CD4-positive, alpha-beta T cell treated with Interleukin-17A for 4 hours (primary cell): ENCODE measurements around the gene DOCK1.
"Not testable (repeated sequence)": the region's sequence is repeated elsewhere in the genome, so short reads cannot be mapped to it uniquely, and the experiment has no call there.

ENCODE experiments used
- DNase-seq: peaks from one replicate; pipeline ENCODE4 v3.0.0-alpha.2; 2020; ENCODE audit warnings: mixed read lengths

Gene DOCK1

DNA sequence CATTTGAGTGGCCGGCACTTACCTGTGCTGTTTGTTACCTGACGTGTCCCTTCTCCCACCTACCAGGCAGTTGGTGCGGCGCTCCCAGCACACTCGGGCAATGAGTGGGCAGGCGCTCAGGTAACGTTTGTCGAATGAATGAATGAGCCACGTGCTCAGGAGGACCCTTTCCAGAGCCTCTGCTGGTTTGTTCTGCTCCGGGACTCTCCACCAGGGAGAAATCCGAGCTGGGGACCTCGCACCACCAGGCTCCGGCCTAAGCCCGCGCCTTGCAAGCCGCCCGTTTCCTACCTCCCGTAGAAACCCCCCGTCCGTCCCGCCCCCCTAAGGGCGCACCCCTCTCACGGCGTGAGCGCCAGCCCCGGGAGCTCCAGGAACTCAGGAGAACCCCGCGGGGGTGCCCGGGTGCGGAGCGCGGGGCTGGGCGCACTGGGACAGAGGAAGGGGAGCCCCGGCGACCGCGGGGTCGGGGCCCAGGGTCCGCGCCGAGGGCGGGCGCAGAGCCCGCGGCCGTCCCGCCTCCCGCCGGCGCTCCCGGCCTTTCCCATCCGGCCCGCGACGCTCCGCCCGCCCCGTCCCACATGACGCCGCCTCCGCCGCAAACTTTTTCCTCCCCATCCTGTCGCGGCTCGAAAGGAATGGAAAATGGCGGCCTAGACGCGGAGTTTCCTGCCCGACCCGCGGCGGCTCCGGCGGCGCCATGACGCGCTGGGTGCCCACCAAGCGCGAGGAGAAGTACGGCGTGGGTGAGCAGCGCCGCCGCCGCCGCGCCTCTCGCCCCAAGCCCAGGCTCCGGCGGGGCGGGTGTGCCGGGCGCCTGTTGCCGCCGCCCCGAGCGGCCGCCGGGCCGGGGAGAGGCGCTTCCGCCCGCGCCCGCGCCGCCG, at the start of gene DOCK1:
Gene DOCK1, plus strand, starts transcription at position 611 of the 884 bp plus-strand sequence. Its CDS starts 90 bp downstream, at position 701.
- no peak for DNase-seq

DNA sequence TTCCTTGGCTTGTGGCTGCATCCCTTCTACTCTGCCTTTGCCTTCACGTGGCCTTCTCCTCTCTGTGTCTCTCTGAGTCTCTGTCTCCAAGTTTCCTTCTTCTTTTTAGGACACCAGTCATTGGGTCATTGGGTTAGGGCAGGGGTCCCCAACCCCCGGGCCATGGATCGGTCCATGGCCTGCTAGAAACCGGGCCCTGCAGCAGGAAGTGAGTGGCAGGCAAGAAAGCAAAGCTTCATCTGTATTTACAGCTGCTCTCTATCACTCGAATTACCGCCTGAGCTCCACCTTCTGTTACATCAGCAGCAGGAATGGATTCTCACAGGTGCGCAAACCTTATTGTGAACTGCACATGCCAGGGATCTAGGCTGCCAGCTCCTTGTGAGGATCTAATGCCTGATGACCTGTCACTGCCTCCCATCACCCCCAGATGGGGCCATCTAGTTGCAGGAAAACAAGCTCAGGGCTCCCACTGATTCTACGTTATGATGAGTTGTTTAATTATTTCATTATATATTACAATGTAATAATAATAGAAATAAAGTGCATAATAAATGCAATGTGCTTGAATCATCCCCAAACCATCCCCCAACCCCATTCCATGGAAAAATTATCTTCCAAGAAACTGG, 47.9 kb upstream of the DOCK1 start:
- DNase-seq: no peak

DNA sequence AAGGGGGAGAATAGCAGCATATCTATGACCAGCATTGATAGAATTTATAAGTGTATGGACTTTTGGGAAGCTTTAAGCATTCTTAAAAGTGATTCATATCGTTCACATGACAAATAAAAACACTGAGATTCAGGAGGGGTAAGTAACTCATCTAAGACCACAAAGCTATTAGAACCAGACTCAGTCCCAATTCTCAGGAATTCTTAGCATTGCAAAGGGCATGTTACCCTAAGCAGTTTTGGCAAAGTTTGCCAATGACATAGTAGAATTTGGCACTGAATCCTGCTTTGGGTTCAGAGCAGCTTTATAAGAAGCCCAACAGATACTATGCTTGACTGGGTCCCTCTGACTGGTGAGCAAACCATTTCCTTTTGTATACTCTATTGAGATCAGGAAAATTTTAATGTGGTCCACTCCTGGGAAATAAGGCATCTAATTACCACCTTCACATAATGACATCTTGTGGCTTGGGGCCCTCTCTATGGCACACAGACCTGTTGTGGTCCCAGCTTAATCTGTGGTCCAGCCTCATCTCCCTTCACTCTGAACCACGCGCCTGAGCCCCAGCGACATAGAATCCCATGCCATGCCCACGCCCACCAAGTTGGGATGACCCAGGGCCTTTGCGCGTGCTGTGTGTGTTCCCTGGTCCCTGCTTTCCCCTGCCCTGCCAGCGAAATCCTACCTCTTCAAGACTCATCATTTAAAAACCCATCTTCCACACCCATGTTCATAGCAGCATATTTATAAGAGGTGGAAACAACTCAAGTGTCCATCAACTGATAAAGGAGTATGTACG, 37.5 kb upstream of the DOCK1 start:
- no peak for DNase-seq

DNA sequence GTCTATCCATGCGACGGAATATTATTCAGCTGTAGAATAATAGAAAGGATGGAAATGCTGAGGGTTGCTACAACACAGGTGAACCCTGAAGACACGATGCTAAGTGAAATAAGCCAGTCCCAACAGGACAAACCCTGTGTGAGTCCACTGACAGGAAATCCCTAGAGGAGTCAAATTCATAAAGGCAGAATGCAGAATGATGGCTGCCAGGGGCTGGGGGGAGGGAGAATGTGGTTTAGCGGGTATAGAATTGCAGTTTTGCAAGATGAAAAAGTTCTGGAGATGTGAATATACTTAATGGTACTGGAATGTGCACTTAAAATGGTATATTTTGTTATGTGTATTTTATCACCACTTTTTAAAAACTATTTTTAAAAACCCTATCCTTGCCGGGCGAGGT, 36.9 kb upstream of the DOCK1 start:
- no peak for DNase-seq

DNA sequence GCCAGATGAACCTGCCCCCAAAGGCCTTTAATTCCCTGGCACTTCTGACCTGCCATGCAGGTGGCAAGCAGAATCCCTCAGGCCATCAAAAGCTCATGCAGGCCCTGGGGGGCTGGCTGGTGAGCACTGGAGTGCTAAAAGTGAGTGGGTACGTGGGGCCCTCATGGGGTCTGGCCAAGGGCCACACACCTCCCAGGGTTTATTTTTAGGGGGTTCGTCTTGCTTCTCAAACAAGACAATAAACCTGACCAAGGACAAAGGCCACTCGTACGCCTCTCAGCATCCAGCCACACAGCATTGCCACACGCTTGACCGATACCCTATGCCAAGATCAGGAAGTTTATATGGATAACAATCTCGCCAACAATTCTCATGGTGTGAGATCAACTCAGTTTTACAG, 33.1 kb upstream of the DOCK1 start:
- DNase-seq: no peak

DNA sequence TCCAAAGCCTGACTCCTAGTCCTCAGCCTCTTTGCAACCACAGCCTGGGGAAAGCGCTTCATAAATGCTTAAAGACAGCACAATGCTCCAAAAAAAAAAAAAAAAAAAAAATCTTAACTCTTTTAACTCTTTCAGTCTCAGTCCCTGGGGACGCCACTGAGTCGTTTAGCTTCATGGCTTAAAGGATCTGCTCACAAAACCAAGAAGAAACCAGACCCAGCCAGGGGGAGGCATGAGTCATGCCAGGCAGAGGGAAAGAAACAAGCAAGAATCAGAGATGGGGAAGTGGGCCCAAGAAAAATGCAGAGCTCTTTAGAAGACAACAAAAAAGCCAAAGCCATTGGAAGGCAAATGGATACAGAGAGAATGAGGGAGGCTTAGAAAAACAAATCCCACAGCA, 32.5 kb upstream of the DOCK1 start:
- DNase-seq: no peak

DNA sequence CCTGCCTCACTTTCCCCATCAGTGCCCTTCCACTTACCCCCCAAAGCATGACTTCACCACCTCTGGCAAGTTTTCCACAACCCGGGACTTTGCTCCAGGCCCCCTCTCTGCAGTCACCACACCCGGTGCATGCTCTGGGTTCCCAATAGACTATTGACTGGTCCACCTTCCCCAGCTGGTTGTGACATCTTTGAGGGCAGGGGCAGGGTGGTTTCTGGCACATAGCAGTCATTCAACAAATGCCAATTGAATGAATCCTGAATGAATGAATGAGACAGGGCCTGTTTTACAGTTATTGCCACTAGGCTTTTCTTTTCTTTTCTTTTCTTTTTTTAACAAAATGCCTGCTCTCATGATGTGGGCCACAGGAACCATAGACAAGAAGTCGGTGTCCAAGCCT, 28.8 kb upstream of the DOCK1 start:
- no peak for DNase-seq

DNA sequence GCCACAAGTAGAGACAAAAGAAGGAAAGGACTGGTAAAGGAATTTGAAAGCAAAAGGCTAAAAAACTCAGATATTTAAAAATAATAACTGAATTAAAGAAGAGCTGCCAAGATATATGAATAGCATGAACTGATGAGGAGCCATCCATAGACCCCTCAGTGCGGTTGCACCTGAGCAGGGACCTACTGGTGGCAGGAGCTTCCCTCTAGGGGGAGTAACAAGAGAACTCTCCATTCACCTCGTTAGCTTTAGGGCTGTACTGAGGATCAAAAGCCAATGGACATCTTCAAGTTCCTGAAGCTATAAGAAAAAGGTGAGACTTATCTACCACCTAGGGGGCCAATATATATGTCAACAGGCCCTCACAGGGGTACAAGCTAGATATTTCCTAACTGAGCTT, 27.8 kb upstream of the DOCK1 start:
- DNase-seq: no peak

DNA sequence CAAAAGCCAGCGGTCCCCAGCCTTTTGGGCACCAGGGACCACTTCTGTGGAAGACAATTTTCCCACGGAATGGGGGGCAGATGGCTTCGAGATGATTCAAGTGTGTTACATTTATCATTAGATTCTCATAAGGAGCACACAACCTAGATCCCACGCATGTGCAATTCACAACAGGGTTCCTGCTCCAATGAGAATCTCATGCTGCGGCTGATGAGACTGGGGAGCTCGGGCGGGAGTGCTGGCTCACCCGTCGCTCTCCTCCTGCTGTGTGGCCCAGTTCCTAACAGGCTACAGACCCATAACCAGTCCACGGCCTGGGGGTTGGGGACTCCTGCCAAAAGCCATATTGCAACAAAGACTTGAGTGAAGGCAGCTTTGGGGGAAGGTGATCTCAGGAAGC, 26.6 kb upstream of the DOCK1 start:
- DNase-seq: no peak

DNA sequence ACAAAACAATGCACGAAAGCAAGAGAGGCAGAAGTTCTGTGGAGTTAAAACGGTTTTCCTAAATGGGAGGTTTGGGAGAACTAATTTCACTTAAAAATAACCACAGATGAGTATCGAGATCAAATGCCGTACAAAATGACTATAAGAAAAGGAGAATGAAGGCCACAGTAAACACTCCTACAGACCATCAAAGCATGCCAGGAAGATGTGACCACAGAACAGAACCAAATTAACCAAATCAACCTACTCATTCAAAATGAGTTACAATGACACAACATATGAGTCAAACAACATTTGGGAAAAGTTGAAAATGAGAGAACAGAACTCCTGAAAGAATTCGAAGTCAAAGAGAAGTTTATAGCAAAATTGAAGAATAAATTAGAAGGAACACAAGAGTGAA, 24.3 kb upstream of the DOCK1 start:
- no peak for DNase-seq

DNA sequence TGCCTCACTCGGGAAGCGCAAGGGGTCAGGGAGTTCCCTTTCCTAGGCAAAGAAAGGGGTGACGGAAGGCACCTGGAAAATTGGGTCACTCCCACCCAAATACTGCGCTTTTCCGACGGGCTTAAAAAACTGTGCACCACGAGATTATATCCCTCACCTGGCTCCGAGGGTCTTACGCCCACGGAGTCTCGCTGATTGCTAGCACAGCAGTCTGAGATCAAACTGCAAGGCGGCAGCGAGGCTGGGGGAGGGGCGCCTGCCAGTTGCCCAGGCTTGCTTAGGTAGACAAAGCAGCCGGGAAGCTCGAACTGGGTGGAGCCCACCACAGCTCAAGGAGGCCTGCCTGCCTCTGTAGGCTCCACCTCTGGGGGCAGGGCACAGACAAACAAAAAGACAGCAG, 23.2 kb upstream of the DOCK1 start:
- DNase-seq: not testable (repeated sequence)

DNA sequence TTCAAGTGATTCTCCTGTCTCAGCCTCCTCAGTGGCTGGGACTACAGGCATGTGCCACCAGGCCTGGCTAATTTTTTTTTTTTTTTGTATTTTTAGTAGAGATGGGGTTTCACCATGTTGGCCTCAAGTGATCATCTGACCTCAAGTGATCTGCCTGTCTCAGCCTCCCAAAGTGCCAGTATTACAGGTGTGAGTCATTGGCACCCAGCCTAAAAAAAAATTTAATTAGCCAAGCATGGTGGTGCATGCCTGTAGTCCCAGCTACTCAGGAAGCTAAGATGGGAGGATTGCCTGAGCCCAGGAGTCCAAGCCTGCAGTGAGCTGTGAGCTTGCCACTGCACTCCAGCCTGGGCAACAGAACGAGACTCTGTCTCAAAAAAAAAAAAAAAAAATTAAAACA, 16.8 kb upstream of the DOCK1 start:
- not testable (repeated sequence) for DNase-seq

DNA sequence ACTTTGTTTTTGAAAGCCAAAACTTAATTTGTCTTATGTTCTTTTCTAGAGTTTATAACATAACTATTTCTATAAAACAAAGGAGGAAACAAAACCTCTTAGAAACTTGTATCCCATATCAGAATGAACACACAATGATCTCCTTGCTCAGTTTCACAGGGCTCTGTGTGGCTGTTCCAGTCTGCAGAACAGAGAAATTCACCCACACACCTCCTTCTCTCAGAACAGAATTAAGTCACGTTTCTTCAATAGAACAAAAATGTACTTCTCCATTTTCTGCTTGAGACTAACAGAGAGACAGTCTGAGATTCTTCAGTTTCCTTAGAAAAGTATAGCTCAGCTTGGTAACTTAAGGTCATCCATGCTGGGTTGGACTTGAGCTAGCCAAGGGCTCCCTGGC, 15.8 kb upstream of the DOCK1 start:
- DNase-seq: no peak

DNA sequence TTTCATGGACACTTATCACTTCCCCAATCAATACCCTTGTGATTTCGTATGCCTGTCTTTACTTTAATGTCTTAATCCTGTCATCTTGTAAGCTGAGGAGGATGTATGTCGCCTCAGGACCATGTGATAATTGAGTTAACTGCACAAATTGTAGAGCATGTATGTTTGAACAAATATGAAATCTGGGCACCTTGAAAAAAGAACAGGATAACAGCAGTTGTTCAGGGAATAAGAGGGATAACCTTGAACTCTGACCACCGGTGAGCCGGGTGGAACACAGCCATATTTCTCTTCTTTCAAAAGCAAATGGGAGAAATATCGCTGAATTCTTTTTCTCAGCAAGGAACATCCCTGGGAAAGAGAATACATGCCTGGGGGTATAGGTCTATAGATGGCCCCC, 14.4 kb upstream of the DOCK1 start:
- not testable (repeated sequence) for DNase-seq

DNA sequence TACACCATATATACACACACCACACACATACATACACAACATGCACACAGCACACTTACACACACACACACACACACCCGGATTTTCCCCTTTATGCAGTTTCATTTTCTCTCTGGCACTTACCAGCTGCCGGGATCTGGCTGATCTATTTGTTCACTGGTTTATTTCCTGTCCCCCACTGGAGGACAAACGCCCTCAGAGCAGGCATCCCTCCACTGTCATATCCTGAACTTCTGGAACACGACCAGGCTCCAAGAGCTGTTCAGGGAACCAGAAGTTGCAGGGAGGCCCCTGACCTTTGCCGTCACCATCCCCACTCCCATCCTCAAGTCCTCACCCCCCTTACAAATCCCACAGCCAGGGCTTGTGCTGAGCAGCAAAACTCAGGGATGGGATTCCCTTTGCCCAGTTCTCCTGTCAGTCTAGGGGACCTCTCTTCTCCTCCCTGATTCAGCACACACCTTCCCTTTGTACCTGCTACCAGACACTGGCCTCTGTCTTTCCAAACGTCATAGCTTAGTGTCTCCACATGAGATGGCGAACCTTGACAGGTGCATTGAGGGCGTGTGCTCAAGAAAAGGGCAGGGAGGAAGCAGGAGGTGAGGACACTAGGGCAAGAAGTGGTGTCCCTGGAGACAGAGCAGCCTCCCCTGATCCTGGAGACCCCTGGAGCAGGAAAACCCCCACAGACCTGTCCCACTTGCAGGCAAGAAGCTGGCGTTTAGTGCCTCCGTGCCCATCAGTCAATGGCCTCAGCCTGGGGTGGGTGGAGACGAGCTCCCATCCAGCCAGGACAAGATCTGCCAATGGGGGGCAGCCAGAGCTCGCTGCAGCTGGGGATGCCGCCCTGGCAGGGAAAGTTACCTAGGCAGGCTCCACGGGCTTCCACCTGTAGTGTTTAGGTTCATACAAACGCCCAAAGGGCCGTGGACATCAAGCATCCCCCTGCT, 12.7 kb upstream of the DOCK1 start:
- no peak for DNase-seq

DNA sequence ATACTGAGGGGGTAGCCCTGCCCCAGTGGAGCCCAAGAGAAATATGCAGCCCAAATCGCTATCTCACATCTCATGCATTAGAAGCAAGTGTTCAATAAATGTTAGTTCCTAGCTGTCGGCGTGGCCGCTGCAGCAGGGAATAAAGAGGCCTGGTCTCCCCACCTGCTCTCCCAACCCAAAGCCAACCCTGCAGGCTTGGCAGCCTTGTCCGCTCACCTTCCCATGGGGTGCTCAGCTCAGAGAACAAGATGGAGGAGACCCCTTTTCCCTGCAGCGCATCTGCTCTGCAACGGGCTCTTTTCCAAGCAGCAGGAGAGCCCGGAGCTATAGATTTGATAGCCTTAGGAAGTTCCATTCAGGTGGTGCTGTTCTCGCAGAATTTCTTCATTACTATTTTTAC, 12.0 kb upstream of the DOCK1 start:
- DNase-seq: no peak

DNA sequence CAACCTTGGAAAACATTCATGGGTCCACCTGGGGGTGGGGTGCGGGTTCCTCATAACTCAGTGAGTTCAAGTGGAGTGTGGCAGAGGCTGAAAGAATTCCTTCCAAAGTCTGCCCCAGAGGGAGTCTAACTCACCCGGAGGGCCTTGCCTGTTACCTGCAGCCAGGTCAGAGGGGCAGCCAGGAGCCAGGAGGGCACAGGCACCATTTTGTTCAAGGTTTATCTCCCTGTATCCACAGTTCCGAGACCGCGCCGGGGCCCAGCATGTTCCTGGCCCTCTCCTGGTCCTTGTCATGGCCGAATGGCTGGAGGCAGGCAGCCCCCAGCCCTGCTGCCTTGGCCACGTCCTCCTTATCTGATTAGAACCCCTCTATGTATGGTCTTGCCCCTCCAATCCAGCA, 11.4 kb upstream of the DOCK1 start:
- no peak for DNase-seq

DNA sequence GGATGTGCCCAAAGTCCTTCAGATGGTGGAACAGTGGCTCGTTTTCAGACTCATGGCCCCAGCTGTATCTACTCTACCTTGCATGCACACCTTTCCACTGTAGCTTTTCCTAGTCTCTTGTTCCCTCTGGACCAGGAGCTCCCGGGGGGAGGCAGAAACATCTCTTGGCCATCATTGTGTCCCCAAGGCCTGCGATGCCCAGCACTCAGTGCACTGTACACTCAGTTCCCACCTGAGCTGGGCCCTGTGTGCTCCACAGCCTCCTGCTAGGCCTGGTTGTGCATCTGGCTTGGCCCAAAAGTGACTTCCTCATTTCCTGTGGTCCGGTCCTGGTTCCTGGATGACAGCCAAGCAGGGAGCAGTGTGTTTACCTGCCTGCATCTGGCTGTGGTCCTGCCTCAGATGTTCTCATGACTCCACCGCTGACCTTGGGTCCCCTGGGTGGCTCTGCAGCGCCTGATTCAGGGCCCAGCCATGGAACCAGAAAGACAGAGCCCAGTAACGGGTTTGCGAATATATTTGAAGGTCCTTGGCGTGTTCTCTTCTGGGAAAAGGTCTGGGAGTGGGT, 9.9 kb upstream of the DOCK1 start:
- no peak for DNase-seq

DNA sequence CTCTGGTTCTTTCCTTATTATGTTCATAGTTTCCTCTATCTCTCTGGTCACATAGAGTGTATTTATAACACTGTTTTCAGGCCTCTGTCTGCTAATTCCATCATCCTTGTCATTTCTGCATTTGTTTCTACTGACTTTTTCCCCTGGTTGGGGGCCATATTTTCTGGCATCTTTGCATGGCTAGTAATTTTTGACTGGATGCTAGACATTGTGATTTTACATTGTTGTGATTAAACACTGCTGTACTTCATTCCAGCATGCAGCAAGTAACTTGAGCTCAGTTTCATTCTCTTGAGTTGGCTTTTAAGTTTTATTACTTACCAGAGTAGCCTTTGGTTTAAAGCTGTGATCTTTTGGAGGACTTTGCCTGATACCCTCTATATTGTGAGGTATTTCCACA, 6.8 kb upstream of the DOCK1 start:
- no peak for DNase-seq

DNA sequence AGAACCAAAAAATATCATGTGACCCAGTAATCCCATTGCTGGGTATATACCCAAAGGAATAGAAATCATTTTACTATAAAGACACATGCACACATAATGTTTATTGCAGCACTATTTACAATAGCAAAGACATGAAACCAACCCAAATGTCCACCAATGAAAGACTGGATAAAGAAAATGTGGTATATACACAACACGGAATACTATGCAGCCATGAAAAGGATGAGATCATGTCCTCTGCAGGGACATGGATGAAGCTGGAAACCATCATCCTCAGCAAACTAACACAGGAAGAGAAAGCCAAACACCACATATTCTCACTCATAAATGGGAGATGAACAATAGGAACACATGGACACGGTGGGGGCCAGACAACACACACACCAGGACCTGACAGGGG, 5.7 kb upstream of the DOCK1 start:
- DNase-seq: not testable (repeated sequence)

DNA sequence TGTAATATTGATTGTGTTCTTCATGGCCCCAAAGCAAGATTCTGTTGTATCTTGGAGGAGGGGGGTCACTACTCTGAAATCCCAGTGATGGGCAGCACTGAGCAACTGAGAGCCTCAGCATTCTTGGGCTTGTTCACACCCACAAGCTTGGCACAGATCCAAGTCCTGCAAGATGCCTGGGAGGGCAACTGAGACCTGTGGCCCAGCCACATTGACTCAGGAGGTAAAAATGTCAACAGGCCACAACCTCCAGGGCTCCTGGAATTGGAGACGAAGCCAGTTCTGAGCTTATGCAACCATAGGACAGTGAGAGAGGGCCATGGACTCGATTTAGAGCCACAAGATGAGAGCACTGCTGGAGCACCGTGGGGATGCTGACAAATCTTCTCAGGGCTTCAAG, 3.1 kb upstream of the DOCK1 start:
- no peak for DNase-seq
